Stomach (tissue), 4 donors: ENCODE data around the gene GFRA4.
"Not testable (repeated sequence)": the region's sequence is repeated elsewhere in the genome, so short reads cannot be mapped to it uniquely, and the experiment has no call there.

Source experiments
- EP300 ChIP-seq: sonication (generic); formaldehyde crosslinking; IDR thresholded peaks from one replicate; pipeline ENCODE4 v1.6.1; 2017; ENCODE audit warnings: antibody characterized with exemption
- POLR2A ChIP-seq, 4 donors: fragments of 450-650 bp; IDR thresholded peaks; one replicate each; pipeline ENCODE4 v1.6.1; 2016; ENCODE audit warnings: antibody characterized with exemption in 4 of 4, control low read depth in 2 of 4, mild to moderate bottlenecking in 1 of 4, moderate library complexity in 1 of 4
- POLR2AphosphoS5 ChIP-seq, 3 donors: sonication (generic); formaldehyde crosslinking; IDR thresholded peaks; one replicate each; pipeline ENCODE4 v1.6.1; 2016; ENCODE audit warnings: antibody characterized with exemption in 3 of 3
- TF ChIP-seq, protein P1 (sequence below), 7 experiments: fragments of 450-650 bp in 4 of 7; fragments of 200-600 bp in 3 of 7; sonication (generic) in 3 of 7; IDR thresholded peaks; one replicate each; pipeline ENCODE4 v1.5.1; 2016 to 2019; ENCODE audit warnings: antibody characterized with exemption in 7 of 7, control low read depth in 2 of 7, mild to moderate bottlenecking in 1 of 7

DNA sequence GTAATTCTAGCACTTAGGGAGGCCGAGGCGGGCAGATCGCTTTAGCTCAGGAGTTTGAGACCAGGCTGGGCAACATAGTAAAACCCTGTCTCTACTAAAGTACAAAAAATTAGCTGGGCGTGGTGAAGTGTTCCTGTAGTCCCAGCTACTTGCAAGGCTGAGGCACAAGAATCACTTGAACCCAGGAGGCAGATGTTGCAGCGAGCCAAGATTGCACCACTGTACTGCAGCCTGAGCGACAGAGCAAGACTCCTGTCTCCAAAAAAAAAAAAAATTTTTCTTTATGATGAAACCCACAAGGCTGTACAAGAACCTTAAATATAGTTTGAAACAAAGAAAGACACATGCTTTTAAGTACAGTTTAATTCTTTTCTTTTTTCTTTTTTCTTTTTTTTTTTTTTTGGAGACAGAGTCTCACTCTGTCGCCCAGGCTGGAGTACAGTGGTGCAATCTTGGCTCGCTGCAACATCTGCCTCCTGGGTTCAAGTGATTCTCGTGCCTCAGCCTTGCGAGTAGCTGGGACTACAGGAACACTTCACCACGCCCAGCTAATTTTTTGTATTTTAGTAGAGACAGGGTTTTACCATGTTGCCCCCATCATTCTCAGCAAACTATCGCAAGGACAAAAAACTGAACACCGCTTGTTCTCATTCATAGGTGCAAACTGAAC lies 47.9 kb downstream of the GFRA4 start:
- TF ChIP-seq, protein P1, sequence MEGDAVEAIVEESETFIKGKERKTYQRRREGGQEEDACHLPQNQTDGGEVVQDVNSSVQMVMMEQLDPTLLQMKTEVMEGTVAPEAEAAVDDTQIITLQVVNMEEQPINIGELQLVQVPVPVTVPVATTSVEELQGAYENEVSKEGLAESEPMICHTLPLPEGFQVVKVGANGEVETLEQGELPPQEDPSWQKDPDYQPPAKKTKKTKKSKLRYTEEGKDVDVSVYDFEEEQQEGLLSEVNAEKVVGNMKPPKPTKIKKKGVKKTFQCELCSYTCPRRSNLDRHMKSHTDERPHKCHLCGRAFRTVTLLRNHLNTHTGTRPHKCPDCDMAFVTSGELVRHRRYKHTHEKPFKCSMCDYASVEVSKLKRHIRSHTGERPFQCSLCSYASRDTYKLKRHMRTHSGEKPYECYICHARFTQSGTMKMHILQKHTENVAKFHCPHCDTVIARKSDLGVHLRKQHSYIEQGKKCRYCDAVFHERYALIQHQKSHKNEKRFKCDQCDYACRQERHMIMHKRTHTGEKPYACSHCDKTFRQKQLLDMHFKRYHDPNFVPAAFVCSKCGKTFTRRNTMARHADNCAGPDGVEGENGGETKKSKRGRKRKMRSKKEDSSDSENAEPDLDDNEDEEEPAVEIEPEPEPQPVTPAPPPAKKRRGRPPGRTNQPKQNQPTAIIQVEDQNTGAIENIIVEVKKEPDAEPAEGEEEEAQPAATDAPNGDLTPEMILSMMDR (IDR thresholded peaks at IDR 0.05), result not testable (repeated sequence)
- not testable (repeated sequence) for TF ChIP-seq POLR2AphosphoS5 (IDR thresholded peaks at IDR 0.05); EP300; POLR2A (IDR thresholded peaks at IDR 0.05)
